HepG2 (cell line): ENCODE data around the gene ATAD3C. TPM values are rescaled to one million over a fixed set of nuclear protein-coding genes. Genes with fewer than 3 reads are reported as not detected.

ENCODE experiments used
- ARID5B ChIP-seq: IDR thresholded peaks from 2 replicates; pipeline ENCODE4 v1.4.0; 2020; ENCODE audit warnings: mild to moderate bottlenecking, missing genetic modification reagents
- ASH2L ChIP-seq: fragments of 300-600, 200-600 bp; sonication (generic); IDR thresholded peaks from 2 replicates; pipeline ENCODE4 v1.7.0; 2017; ENCODE audit warnings: low read depth, mild to moderate bottlenecking, moderate library complexity, mixed read lengths, low read length; ENCODE audit not compliant: insufficient read length
- DNMT1 ChIP-seq: sonication (generic); formaldehyde crosslinking; IDR thresholded peaks from 2 replicates; pipeline ENCODE4 v1.5.1; 2020; ENCODE audit warnings: mild to moderate bottlenecking, missing genetic modification reagents
- ELF4 ChIP-seq: sonication (generic); formaldehyde crosslinking; IDR thresholded peaks from 2 replicates; pipeline ENCODE4 v1.5.0; 2020; ENCODE audit warnings: missing genetic modification reagents, mild to moderate bottlenecking, moderate library complexity, borderline replicate concordance
- MTF1 ChIP-seq: sonication (generic); formaldehyde crosslinking; IDR thresholded peaks from 2 replicates; pipeline ENCODE4 v1.5.0; 2020; ENCODE audit warnings: missing genetic modification reagents
- NFE2 ChIP-seq: sonication (generic); formaldehyde crosslinking; IDR thresholded peaks from 2 replicates; pipeline ENCODE4 v1.4.0; 2020; ENCODE audit warnings: missing genetic modification reagents
- PHF8 ChIP-seq: sonication (generic); formaldehyde crosslinking; IDR thresholded peaks from 2 replicates; pipeline ENCODE4 v1.5.0; 2020; ENCODE audit warnings: missing genetic modification reagents
- RARA ChIP-seq: IDR thresholded peaks from 2 replicates; pipeline ENCODE4 v1.6.1; 2016; ENCODE audit warnings: missing genetic modification reagents, missing compliant biosample characterization
- RARG ChIP-seq: sonication (generic); formaldehyde crosslinking; IDR thresholded peaks from 2 replicates; pipeline ENCODE4 v1.4.0; 2020; ENCODE audit warnings: low read depth, mild to moderate bottlenecking, missing genetic modification reagents
- SOX5 ChIP-seq: IDR thresholded peaks from 2 replicates; pipeline ENCODE4 v1.6.1; 2016; ENCODE audit warnings: borderline replicate concordance
- SYNCRIP ChIP-seq: fragments of 200-400 bp; formaldehyde crosslinking; IDR thresholded peaks from 2 replicates; pipeline ENCODE4 v1.6.1; 2018; ENCODE audit warnings: mild to moderate bottlenecking, low read depth, low read length; ENCODE audit not compliant: insufficient read depth
- TARDBP ChIP-seq: sonication (generic); formaldehyde crosslinking; IDR thresholded peaks from 2 replicates; pipeline ENCODE4 v1.8.0; 2022; ENCODE audit warnings: mild to moderate bottlenecking, missing genetic modification reagents
- TEAD3 ChIP-seq: optimal IDR thresholded peaks from 2 replicates; pipeline ENCODE3; 2016; ENCODE audit warnings: borderline replicate concordance
- ZBTB38 ChIP-seq: sonication (generic); formaldehyde crosslinking; IDR thresholded peaks from 2 replicates; pipeline ENCODE4 v1.5.1; 2020; ENCODE audit warnings: mild to moderate bottlenecking, missing genetic modification reagents
- ZC3H13 ChIP-seq: sonication (generic); formaldehyde crosslinking; IDR thresholded peaks from 2 replicates; pipeline ENCODE4 v1.8.1; 2023; ENCODE audit warnings: mild to moderate bottlenecking, missing genetic modification reagents, moderate library complexity
- ZFP82 ChIP-seq: sonication (generic); formaldehyde crosslinking; IDR thresholded peaks from 2 replicates; pipeline ENCODE4 v1.5.1; 2020; ENCODE audit warnings: mild to moderate bottlenecking, missing genetic modification reagents, borderline replicate concordance
- ZNF124 ChIP-seq: sonication (generic); formaldehyde crosslinking; IDR thresholded peaks from 2 replicates; pipeline ENCODE4 v1.4.0; 2020; ENCODE audit warnings: missing genetic modification reagents
- ZNF180 ChIP-seq: sonication (generic); formaldehyde crosslinking; IDR thresholded peaks from 2 replicates; pipeline ENCODE4 v1.4.0; 2020; ENCODE audit warnings: low read depth, missing genetic modification reagents, borderline replicate concordance
- ZNF253 ChIP-seq: sonication (generic); formaldehyde crosslinking; IDR thresholded peaks from 2 replicates; pipeline ENCODE4 v1.8.0; 2022; ENCODE audit warnings: mild to moderate bottlenecking, missing genetic modification reagents, borderline replicate concordance
- ZNF326 ChIP-seq: sonication (generic); formaldehyde crosslinking; IDR thresholded peaks from 2 replicates; pipeline ENCODE4 v1.4.0; 2020; ENCODE audit warnings: missing genetic modification reagents, borderline replicate concordance
- ZNF710 ChIP-seq: sonication (generic); formaldehyde crosslinking; IDR thresholded peaks from 2 replicates; pipeline ENCODE4 v1.5.0; 2020; ENCODE audit warnings: mild to moderate bottlenecking, missing genetic modification reagents, borderline replicate concordance
- ZNF720 ChIP-seq: sonication (generic); formaldehyde crosslinking; IDR thresholded peaks from 2 replicates; pipeline ENCODE4 v1.4.0; 2020; ENCODE audit warnings: missing genetic modification reagents
- ZSCAN9 ChIP-seq: IDR thresholded peaks from 2 replicates; pipeline ENCODE4 v1.6.1; 2016; ENCODE audit warnings: borderline replicate concordance
- ZUFSP ChIP-seq: sonication (generic); formaldehyde crosslinking; IDR thresholded peaks from 2 replicates; pipeline ENCODE4 v1.9.0; 2021; ENCODE audit warnings: missing genetic modification reagents, mild to moderate bottlenecking, borderline replicate concordance
- polyA plus RNA-seq, 8 experiments: library from polyadenylated mRNA; depleted of rRNA in 3 of 8; stranded (reverse) in 7 of 8; unstranded in 1 of 8; fragments of >200 nt; fragmentation: Illumina TruSeq in 4 of 8; extraction: Trizol in 4 of 8; gene quantifications; 2 replicates each; pipeline versions ENCODE4 v1.2.1 to v1.2.3, GENCODE V29; 2011 to 2016; ENCODE audit warnings: low read depth in 4 of 8, missing spikeins in 1 of 8, mixed read lengths in 1 of 8; ENCODE audit not compliant: insufficient read depth in 1 of 8
- total RNA-seq, 5 experiments: library from RNA; depleted of rRNA; stranded (reverse); fragments of >200 nt; fragmentation: Illumina TruSeq; extraction: Trizol; gene quantifications; 2 replicates each; pipeline ENCODE4 v1.2.3, GENCODE V29; 2016; ENCODE audit warnings: low read depth in 1 of 5

Gene ATAD3C
- total and polyA plus RNA-seq, 2 of the 13 experiments (the other 11 are each of a cell fraction or from before 2014, with no cell fraction given) = 2.4 to 3.2 TPM

GRCh38 chr1:1421147-1421906, 28.2 kb upstream of the ATAD3C start, which contains the start of gene ANKRD65 (continued):
- TF ChIP-seq TARDBP (CRISPR knock-in tag) (peak; percentile 78; the same call in 1 of the 2 replicates), ZNF124 (CRISPR knock-in tag) (no peak), RARA (CRISPR knock-in tag) (peak; percentile 52), SOX5 (CRISPR knock-in tag) (peak; percentile 48; the same call in 1 of the 2 replicates), ZNF180 (CRISPR knock-in tag) (no peak), ZC3H13 (no peak), RARG (CRISPR knock-in tag) (no peak), ARID5B (peak; percentile 59; the same call in 1 of the 2 replicates), DNMT1 (CRISPR knock-in tag) (no peak), SYNCRIP (no peak), PHF8 (CRISPR knock-in tag) (peak; percentile 68; the same call in 1 of the 2 replicates), ZBTB38 (CRISPR knock-in tag) (no peak), ZNF326 (CRISPR knock-in tag) (no peak), ZUFSP (CRISPR knock-in tag) (no peak), MTF1 (CRISPR knock-in tag) (no peak), ZNF720 (CRISPR knock-in tag) (no peak), ZSCAN9 (peak; percentile 47; the same call in 1 of the 2 replicates), TEAD3 (CRISPR knock-in tag) (peak; percentile 56), ASH2L (peak; percentile 39), ZNF710 (CRISPR knock-in tag) (no peak), ZNF253 (CRISPR knock-in tag) (no peak), ZFP82 (CRISPR knock-in tag) (no peak), ELF4 (CRISPR knock-in tag) (no peak), NFE2 (CRISPR knock-in tag) (no peak)
